IPS-18a (cell line): ENCODE results near the gene DLGAP1.

Experiments used
- H3K27ac ChIP-seq: one replicate; pipeline ENCODE4 v1.5.1; 2013; ENCODE audit warnings: low read length
- H3K27me3 ChIP-seq: one replicate; pipeline ENCODE4 v1.6.1; 2013; ENCODE audit warnings: mild to moderate bottlenecking, low read length; ENCODE audit not compliant: control insufficient read depth, insufficient read depth
- H3K36me3 ChIP-seq: one replicate; pipeline ENCODE4 v1.6.1; 2013; ENCODE audit warnings: low read depth, low read length; ENCODE audit not compliant: control insufficient read depth
- H3K4me1 ChIP-seq: one replicate; pipeline ENCODE4 v1.6.1; 2013; ENCODE audit warnings: low read depth, low read length; ENCODE audit not compliant: control insufficient read depth
- H3K4me3 ChIP-seq: one replicate; pipeline ENCODE4 v1.5.1; 2013; ENCODE audit warnings: low read length
- H3K9ac ChIP-seq: one replicate; pipeline ENCODE4 v1.6.1; 2013; ENCODE audit warnings: mild to moderate bottlenecking, low read length, moderate library complexity
- H3K9me3 ChIP-seq: one replicate; pipeline ENCODE4 v1.6.1; 2013; ENCODE audit warnings: low read depth, low read length; ENCODE audit not compliant: control insufficient read depth

The DLGAP1 gene

GRCh38 chr18:4433717-4434116 is 21.4 kb downstream of the DLGAP1 start:
- no peaks in the 10 kb centered on the region for H3K27me3 ChIP-seq
- no peak overlapping the region for H3K4me3 ChIP-seq
- no peaks in the 10 kb centered on the region for H3K9me3 ChIP-seq
- H3K9ac ChIP-seq, result no peak overlapping the region
- no peak overlapping the region for H3K27ac ChIP-seq
- peaks cover 8% of the 10 kb centered on the region for H3K4me1 ChIP-seq
- peaks cover 6% of the 10 kb centered on the region for H3K36me3 ChIP-seq

GRCh38 chr18:4430836-4431235 is 24.3 kb downstream of the DLGAP1 start:
- Histone ChIP-seq H3K36me3 (peaks cover 6% of the 10 kb centered on the region), H3K27ac (no peak overlapping the region), H3K27me3 (no peaks in the 10 kb centered on the region), H3K9ac (no peak overlapping the region), H3K9me3 (no peaks in the 10 kb centered on the region), H3K4me1 (peaks cover 9% of the 10 kb centered on the region), H3K4me3 (no peak overlapping the region)

DNA sequence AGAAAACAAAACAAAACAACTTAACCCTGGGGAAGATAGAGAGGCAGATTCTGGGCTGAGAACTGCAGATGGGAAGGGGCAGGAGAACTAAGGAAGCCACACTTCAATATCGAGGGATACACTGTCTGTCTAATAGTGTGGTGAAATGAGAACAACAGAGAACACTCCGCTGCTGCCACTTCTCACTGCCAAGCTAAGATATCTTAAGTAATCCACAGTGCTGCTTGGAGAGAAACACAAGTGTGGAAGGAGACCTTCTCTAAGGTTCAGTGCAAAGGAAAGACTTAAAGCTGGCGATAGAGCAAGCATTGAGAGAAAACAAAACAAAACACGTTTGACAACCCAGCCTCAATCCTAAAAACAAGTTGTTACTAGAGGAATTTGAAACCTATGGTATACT is 37.4 kb downstream of the DLGAP1 start:
- H3K9ac ChIP-seq, result no peak overlapping the region
- H3K9me3 ChIP-seq, result peaks cover 5% of the 10 kb centered on the region
- no peaks in the 10 kb centered on the region for H3K27me3 ChIP-seq
- no peaks in the 10 kb centered on the region for H3K36me3 ChIP-seq
- H3K4me3 ChIP-seq, result no peak overlapping the region
- no peak overlapping the region for H3K27ac ChIP-seq
- H3K4me1 ChIP-seq, result no peaks in the 10 kb centered on the region

- peaks cover 5% of the 10 kb centered on the region for H3K9me3 ChIP-seq
- H3K9ac ChIP-seq, result no peak overlapping the region
- H3K27me3 ChIP-seq, result no peaks in the 10 kb centered on the region
- no peak overlapping the region for H3K4me3 ChIP-seq
- H3K36me3 ChIP-seq, result no peaks in the 10 kb centered on the region
- H3K27ac ChIP-seq, result no peak overlapping the region
- no peaks in the 10 kb centered on the region for H3K4me1 ChIP-seq
These were observed 38.1 kb downstream of the DLGAP1 start for GRCh38 chr18:4416976-4417375.

DNA sequence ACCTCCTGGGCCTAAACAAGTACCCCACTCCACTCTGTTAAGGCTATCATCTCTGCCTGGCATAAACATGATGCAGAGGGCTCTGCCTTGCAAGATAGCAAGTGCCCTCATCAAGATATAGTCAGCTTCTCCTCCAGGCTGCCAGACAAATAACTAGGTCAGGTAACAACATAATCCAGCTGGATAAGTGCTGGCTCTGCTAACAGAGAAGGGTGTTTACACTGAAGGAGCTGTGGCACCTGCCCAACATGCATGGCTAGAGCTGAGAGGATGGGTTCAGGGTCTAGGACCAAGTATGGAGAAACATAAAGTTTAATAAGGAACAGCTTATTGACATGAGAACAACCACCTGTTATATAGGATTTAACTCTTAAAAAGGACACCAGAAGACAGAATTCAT is 42.8 kb downstream of the DLGAP1 start:
- Histone ChIP-seq H3K36me3 (no peaks in the 10 kb centered on the region), H3K4me3 (no peak overlapping the region), H3K27me3 (no peaks in the 10 kb centered on the region), H3K9me3 (no peaks in the 10 kb centered on the region), H3K27ac (no peak overlapping the region), H3K4me1 (peaks cover 8% of the 10 kb centered on the region), H3K9ac (no peak overlapping the region)

DNA sequence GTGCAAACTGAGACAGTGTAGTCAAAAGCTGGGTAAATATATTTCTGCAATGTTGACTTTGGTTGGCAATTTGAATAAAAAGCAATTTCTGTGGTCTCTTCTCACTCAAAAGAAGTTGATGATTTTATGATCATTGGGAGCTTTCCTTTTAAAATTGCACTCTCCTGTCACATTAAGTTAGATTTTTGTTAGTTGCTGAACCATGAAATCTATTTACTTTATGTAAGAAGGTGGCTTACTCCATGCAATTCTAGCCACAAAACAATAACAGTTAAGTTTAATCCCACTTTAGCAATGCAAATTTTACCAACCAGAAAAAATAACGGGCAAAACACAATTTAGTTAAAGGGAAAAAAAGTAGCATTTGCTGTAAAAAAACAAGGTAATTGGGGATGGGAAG is 48.3 kb downstream of the DLGAP1 start:
- Histone ChIP-seq H3K9ac (no peak overlapping the region), H3K27ac (no peak overlapping the region), H3K9me3 (no peaks in the 10 kb centered on the region), H3K4me1 (peaks cover 39% of the 10 kb centered on the region), H3K4me3 (no peak overlapping the region), H3K36me3 (no peaks in the 10 kb centered on the region), H3K27me3 (no peaks in the 10 kb centered on the region)

DNA sequence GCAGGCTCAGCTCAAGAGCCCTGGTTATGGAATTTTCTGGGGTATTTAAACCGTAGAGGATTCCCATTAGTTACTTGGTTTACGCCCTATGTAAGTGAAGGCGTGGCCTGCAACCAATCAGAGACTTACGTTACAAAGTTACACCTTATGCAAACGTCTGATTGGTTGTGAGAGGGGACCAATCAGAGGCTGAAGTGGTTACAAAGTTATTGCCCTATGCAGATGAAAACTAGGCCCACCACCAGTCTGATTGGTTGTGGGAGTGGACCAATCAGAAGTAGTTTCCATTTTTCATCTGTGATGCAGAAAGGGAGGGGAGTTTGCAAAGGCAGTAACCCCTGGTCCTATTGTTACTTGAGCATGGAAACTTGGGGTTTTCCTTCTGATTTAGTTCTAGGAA is 49.1 kb downstream of the DLGAP1 start:
- H3K4me3 ChIP-seq, result no peak overlapping the region
- no peak overlapping the region for H3K27ac ChIP-seq
- H3K36me3 ChIP-seq, result no peaks in the 10 kb centered on the region
- H3K4me1 ChIP-seq, result peaks cover 39% of the 10 kb centered on the region
- no peak overlapping the region for H3K9ac ChIP-seq
- H3K27me3 ChIP-seq, result no peaks in the 10 kb centered on the region
- H3K9me3 ChIP-seq, result no peaks in the 10 kb centered on the region

- H3K27me3 ChIP-seq, result no peaks in the 10 kb centered on the region
- peaks cover 48% of the 10 kb centered on the region for H3K4me1 ChIP-seq
- no peak overlapping the region for H3K27ac ChIP-seq
- no peak overlapping the region for H3K4me3 ChIP-seq
- no peak overlapping the region for H3K9ac ChIP-seq
- H3K36me3 ChIP-seq, result no peaks in the 10 kb centered on the region
- H3K9me3 ChIP-seq, result no peaks in the 10 kb centered on the region
These were observed 51.3 kb downstream of the DLGAP1 start for GRCh38 chr18:4403836-4404235.

GRCh38 chr18:4400911-4401310 is 54.2 kb downstream of the DLGAP1 start:
- Histone ChIP-seq H3K9me3 (no peaks in the 10 kb centered on the region), H3K9ac (no peak overlapping the region), H3K27me3 (no peaks in the 10 kb centered on the region), H3K4me1 (peaks cover 29% of the 10 kb centered on the region), H3K27ac (no peak overlapping the region), H3K4me3 (no peak overlapping the region), H3K36me3 (no peaks in the 10 kb centered on the region)

DNA sequence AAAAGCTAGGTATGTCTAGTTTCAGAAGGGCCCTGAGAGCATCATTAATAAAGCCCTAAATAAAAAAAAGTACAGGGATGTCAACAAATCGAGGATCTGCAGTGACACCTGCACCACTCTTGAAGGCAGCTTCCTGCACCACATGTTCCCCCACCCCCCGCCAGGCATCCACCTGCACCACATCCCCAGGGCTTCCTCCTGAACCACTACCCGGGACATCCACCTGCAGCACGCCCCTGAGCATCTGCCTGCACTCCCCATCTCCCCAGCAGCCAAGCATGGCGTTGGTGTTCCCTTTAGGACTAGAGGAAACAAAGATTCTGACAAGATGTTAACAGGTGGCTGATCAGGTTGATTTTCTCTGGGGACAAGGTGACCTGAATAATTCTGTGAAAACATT is 55.2 kb downstream of the DLGAP1 start:
- Histone ChIP-seq H3K36me3 (no peaks in the 10 kb centered on the region), H3K27ac (no peak overlapping the region), H3K27me3 (no peaks in the 10 kb centered on the region), H3K9me3 (no peaks in the 10 kb centered on the region), H3K4me1 (peaks cover 27% of the 10 kb centered on the region), H3K4me3 (no peak overlapping the region), H3K9ac (no peak overlapping the region)

DNA sequence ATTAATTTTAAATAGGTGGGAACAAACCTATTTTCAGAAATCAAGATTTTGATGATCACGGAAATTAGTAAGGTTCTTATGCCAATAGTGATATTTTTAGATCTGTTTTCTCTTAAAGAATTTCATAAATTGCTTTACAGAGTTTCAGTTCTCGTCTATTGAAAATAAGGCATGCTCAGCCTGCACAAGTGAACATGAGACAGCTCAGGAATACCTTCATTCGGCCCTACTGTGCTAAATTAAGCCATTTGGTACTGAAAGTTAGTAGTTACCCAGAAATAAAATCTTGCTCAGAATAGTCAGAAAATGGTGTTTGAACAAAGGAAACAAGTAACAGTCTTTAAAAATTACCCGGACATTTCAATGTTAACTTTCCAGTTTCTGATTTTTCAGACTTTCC is 60.4 kb downstream of the DLGAP1 start:
- Histone ChIP-seq H3K27me3 (no peaks in the 10 kb centered on the region), H3K4me1 (peaks cover 4% of the 10 kb centered on the region), H3K4me3 (no peak overlapping the region), H3K9ac (no peak overlapping the region), H3K27ac (no peak overlapping the region), H3K9me3 (no peaks in the 10 kb centered on the region), H3K36me3 (no peaks in the 10 kb centered on the region)

DNA sequence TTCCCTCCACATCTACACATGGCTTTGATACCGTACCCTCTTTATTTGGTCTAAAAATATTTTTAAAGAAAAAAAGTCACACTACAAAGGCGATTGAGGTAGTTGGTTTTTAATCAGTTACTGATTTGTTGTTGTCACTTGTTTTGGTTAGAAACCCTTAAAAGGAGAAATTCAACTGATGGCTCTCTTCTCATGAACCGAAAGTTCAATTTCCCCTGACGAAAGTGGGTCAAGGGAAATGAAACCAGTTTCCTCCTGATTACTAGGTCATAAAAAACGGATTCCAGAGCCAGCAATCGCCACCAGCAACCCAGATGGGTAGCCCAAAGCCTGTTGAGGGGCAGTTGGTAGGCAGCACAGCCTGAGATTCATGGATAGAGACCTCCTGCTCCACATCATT is 63.2 kb downstream of the DLGAP1 start:
- H3K4me3 ChIP-seq, result no peak overlapping the region

More for the DNA sequence above, 63.2 kb downstream of the DLGAP1 start:
- Histone ChIP-seq H3K4me1 (no peaks in the 10 kb centered on the region), H3K36me3 (no peaks in the 10 kb centered on the region), H3K9me3 (no peaks in the 10 kb centered on the region), H3K27ac (no peak overlapping the region), H3K9ac (no peak overlapping the region), H3K27me3 (no peaks in the 10 kb centered on the region)
